C4-2B (cell line): ENCODE results near the gene C3orf38.

Experiments
- ZFX ChIP-seq: fragments of 450-650 bp; IDR thresholded peaks from 2 replicates; pipeline ENCODE4 v1.6.1; 2017
- TF ChIP-seq, protein P1 (sequence below): fragments of 450-650 bp; conservative IDR thresholded peaks from 2 replicates; pipeline ENCODE4 v1.5.1; 2017; ENCODE audit warnings: mild to moderate bottlenecking

DNA sequence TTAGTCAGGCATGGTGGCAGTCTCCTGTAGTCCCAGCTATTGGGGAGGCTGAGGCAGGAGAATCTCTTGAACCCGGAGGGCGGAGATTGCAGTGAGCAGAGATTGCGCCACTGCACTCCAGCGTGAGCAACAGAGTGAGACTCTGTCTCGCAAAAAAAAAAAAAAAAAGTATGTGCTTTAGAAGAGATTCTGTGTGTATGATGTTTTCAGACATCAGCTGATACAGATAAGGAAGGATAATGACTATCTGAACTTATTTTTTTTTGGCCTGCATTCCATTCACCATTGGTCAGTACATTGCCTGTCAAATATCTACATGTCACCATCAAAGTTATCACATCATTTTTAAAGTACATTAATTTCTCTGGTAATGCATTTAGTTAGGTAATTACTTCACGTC, 17.4 kb downstream of the C3orf38 start:
- TF ChIP-seq, protein P1, sequence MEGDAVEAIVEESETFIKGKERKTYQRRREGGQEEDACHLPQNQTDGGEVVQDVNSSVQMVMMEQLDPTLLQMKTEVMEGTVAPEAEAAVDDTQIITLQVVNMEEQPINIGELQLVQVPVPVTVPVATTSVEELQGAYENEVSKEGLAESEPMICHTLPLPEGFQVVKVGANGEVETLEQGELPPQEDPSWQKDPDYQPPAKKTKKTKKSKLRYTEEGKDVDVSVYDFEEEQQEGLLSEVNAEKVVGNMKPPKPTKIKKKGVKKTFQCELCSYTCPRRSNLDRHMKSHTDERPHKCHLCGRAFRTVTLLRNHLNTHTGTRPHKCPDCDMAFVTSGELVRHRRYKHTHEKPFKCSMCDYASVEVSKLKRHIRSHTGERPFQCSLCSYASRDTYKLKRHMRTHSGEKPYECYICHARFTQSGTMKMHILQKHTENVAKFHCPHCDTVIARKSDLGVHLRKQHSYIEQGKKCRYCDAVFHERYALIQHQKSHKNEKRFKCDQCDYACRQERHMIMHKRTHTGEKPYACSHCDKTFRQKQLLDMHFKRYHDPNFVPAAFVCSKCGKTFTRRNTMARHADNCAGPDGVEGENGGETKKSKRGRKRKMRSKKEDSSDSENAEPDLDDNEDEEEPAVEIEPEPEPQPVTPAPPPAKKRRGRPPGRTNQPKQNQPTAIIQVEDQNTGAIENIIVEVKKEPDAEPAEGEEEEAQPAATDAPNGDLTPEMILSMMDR = no peak
- no peak for TF ChIP-seq ZFX
